Activated CD4-positive, alpha-beta memory T cell treated with anti-CD3 and anti-CD28 coated beads for 36 hours (primary cell): ENCODE measurements around the gene AKTIP. TPM values are rescaled to one million over a fixed set of nuclear protein-coding genes. Genes with fewer than 3 reads are reported as not detected.

Experiments
- CTCF ChIA-PET: fragments of 350-600 bp; sonication (Branson Sonifier 250); formaldehyde crosslinking; loops from one replicate; lab custom pipeline; 2021; ENCODE audit warnings: antibody characterized with exemption, inconsistent platforms; lab: Charles Lee
- POLR2A ChIA-PET: fragments of 350-600 bp; sonication (Branson Sonifier 250); formaldehyde crosslinking; loops from one replicate; lab custom pipeline; 2021; ENCODE audit warnings: antibody characterized with exemption; lab: Charles Lee
- DNase-seq: peaks from one replicate; pipeline ENCODE4 v3.0.0-alpha.2; 2020
- H3K27ac Mint-ChIP-seq: one replicate; pipeline ENCODE4 v1.8.0; 2021; ENCODE audit warnings: mixed read lengths
- H3K27me3 Mint-ChIP-seq: one replicate; pipeline ENCODE4 v1.8.0; 2021; ENCODE audit warnings: mixed read lengths
- H3K36me3 Mint-ChIP-seq: one replicate; pipeline ENCODE4 v1.8.0; 2021; ENCODE audit warnings: mixed read lengths
- H3K4me1 Mint-ChIP-seq: one replicate; pipeline ENCODE4 v1.8.0; 2021; ENCODE audit warnings: low read depth, mixed read lengths
- H3K4me3 Mint-ChIP-seq: one replicate; pipeline ENCODE4 v1.8.0; 2021; ENCODE audit warnings: mild to moderate bottlenecking, mixed read lengths
- H3K9me3 Mint-ChIP-seq: one replicate; pipeline ENCODE4 v1.8.0; 2021; ENCODE audit warnings: mixed read lengths
- intact Hi-C: fragments of 100-400 bp; cut with micrococcal nuclease; formaldehyde crosslinking; loops from one replicate; pipeline ENCODE4 v1.15.1; 2023
- total RNA-seq, 2 experiments: library from RNA; stranded (reverse); gene quantifications; one replicate each; pipeline ENCODE4 v1.2.3, GENCODE V29; 2021

Gene AKTIP
- total RNA-seq, 2 experiments from 2014 or later: 25.6 to 27.1 TPM

DNA sequence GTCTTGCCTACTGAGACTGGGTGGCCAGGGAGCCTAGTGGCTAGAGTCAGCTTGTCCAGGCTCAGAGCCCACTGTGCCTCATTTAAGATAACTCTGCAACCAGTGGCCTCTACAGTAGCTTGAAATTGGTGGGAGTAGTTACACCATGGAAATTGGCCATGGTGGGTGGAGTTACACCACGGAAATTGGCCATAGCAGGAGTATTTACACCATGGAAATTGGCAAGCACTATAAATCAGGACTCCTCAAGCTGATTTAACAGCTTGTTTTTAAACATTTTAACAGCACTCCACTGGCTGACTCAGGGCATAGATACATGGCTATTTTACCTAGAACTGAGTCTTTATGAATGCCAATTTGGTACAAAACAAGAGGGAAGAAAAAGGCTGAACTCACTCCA is 27.7 kb upstream of the AKTIP start:
- H3K36me3 Mint-ChIP-seq: no peaks in the 10 kb centered on the region
- no peaks in the 10 kb centered on the region for H3K9me3 Mint-ChIP-seq
- DNase-seq: no peak
- no peak overlapping the region for H3K4me3 Mint-ChIP-seq
- POLR2A ChIA-PET: no interaction called here
- H3K27ac Mint-ChIP-seq: no peak overlapping the region
- no peaks in the 10 kb centered on the region for H3K27me3 Mint-ChIP-seq
- CTCF ChIA-PET: interaction anchor here (1.2 to 2.0 kb wide), 2 partner anchors 19 to 22 kb away, joined by 3 to 7 read pairs; no protein-coding TSS in a partner anchor
- peaks cover 17% of the 10 kb centered on the region for H3K4me1 Mint-ChIP-seq
- intact Hi-C loops: no loop called here

- Mint-ChIP-seq H3K36me3 (no peaks in the 10 kb centered on the region), H3K9me3 (no peaks in the 10 kb centered on the region), H3K4me1 (peaks cover 10% of the 10 kb centered on the region), H3K27me3 (no peaks in the 10 kb centered on the region), H3K4me3 (no peak overlapping the region), H3K27ac (no peak overlapping the region)
- POLR2A ChIA-PET: no interaction called here
- CTCF ChIA-PET: interaction anchor here (1.2 to 2.0 kb wide), 2 partner anchors 20 to 21 kb away, joined by 3 to 7 read pairs; no protein-coding TSS in a partner anchor
- no peak for DNase-seq
- intact Hi-C loops: no loop called here
Measured at GRCh38 chr16:53530046-53530445, 27.0 kb upstream of the AKTIP start.

GRCh38 chr16:53529513-53529912 is 26.5 kb upstream of the AKTIP start:
- H3K9me3 Mint-ChIP-seq: no peaks in the 10 kb centered on the region

DNA sequence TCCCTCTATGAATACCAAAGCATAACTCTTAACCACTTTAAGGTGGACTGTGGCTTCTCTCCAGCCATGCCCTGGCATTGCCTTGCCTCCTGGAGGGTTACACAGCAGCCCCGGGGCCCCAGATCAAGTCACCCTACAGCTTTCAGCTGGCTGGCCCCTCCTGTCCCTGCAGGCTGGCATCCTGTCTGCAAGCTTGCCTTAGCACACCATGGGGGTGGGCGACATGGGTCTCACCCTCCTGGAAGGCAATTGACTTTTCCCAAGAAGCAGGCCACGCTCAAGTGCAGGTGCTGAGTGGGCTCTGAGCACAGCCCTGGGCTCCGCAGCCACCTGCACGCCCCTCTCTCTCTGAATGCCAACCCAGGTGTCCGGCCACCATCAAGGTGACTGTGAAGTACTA is 25.8 kb upstream of the AKTIP start:
- H3K27ac Mint-ChIP-seq: no peak overlapping the region
- intact Hi-C loops: no loop called here
- no peaks in the 10 kb centered on the region for H3K27me3 Mint-ChIP-seq
- H3K4me1 Mint-ChIP-seq: no peaks in the 10 kb centered on the region
- no peaks in the 10 kb centered on the region for H3K9me3 Mint-ChIP-seq
- no peak overlapping the region for H3K4me3 Mint-ChIP-seq
- DNase-seq: no peak
- CTCF ChIA-PET: no interaction called here
- H3K36me3 Mint-ChIP-seq: no peaks in the 10 kb centered on the region
- POLR2A ChIA-PET: no interaction called here

More at GRCh38 chr16:53529513-53529912, 26.5 kb upstream of the AKTIP start:
- intact Hi-C loops: no loop called here
- Mint-ChIP-seq H3K4me3 (no peak overlapping the region), H3K27me3 (no peaks in the 10 kb centered on the region), H3K36me3 (no peaks in the 10 kb centered on the region), H3K4me1 (peaks cover 6% of the 10 kb centered on the region), H3K27ac (no peak overlapping the region)
- DNase-seq: no peak
- CTCF ChIA-PET: interaction anchor here (1.2 to 2.0 kb wide), 2 partner anchors 21 kb away, joined by 3 to 7 read pairs; no protein-coding TSS in a partner anchor
- POLR2A ChIA-PET: no interaction called here

- no peaks in the 10 kb centered on the region for H3K27me3 Mint-ChIP-seq
- H3K36me3 Mint-ChIP-seq: no peaks in the 10 kb centered on the region
- CTCF ChIA-PET: no interaction called here
- no peak overlapping the region for H3K4me3 Mint-ChIP-seq
- no peak overlapping the region for H3K27ac Mint-ChIP-seq
- H3K9me3 Mint-ChIP-seq: no peaks in the 10 kb centered on the region
- POLR2A ChIA-PET: no interaction called here
- intact Hi-C loops: no loop called here
- no peak for DNase-seq
- peaks cover 11% of the 10 kb centered on the region for H3K4me1 Mint-ChIP-seq
Measured at GRCh38 chr16:53523971-53524548, 21.1 kb upstream of the AKTIP start.

DNA sequence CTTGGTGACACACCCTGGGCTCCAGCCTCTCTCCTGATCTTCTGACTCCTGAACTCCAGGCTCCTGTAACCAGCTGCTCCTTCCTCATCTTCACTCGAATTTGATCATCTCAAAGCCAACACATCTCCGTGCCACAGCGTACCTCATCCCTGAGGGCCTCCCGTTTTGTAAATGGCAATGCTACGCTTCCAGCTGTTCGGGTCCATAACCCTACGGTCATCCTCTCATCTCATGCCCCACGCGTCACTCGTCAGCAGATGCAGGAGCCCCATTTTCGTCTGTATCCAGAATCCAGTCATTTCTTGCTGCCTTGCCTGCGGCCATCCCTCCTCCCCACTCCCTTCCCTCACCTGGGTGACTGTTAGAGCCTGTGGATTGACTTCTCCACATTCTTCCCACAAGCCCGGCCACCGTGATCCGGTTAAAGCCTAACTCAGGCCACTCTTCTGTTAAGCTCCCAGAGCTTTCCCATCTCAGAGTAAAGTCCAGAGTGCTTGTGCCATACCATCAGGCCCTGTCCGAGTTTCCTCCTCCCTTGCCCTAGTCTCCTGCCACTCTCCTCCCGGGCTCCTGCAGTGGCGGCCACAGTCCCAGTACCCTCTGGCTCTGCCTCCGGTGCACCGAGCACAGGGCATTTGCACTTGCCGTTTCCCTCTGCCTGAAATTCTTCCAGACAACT is 20.3 kb upstream of the AKTIP start:
- no peaks in the 10 kb centered on the region for H3K27me3 Mint-ChIP-seq
- DNase-seq: no peak
- H3K4me1 Mint-ChIP-seq: peaks cover 19% of the 10 kb centered on the region
- no peak overlapping the region for H3K4me3 Mint-ChIP-seq
- POLR2A ChIA-PET: no interaction called here
- no peaks in the 10 kb centered on the region for H3K9me3 Mint-ChIP-seq
- H3K27ac Mint-ChIP-seq: no peak overlapping the region
- CTCF ChIA-PET: no interaction called here
- intact Hi-C loops: no loop called here
- H3K36me3 Mint-ChIP-seq: no peaks in the 10 kb centered on the region

DNA sequence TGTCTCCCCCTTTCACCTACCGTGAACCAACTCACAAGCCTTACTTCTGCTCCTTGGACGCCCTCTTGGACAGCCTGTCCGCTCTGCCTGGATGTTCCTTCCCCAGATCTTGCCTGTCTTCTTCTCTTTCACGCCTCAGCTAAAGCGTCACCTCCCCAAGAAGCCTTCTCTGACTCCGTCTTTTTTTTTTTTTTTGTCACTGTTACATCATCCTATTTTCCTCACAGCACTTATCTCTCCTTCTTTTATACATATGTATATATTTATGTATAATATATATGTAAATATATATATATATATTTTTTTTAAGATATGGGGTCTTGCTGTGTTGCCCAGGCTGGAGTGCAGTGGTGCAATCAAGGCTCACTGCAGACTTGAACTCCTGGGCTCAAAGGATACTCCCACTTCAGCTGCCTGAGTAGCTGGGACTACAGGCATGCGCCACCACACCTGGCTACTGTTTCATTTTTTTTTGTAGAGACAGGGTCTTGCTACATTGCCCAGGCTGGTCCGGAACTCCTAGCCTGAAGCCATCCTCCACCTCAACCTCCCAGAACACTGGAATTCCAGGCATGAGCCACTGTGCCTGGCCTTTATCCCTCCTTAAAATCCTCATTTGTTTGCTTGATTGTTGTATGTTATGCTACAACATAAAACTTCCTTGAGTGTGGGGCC is 16.5 kb upstream of the AKTIP start:
- H3K9me3 Mint-ChIP-seq: no peaks in the 10 kb centered on the region
- peaks cover 45% of the 10 kb centered on the region for H3K4me1 Mint-ChIP-seq
- H3K27me3 Mint-ChIP-seq: no peaks in the 10 kb centered on the region
- intact Hi-C loops: loop anchor here (1.0 kb wide), 1 partner anchor 62 kb away; no protein-coding TSS in a partner anchor
- DNase-seq: no peak
- H3K27ac Mint-ChIP-seq: peak overlapping the region; percentile 84
- CTCF ChIA-PET: interaction anchor here (0.7 to 1.5 kb wide), 3 partner anchors 9 to 177 kb away, joined by 4 to 6 read pairs (median 4); no protein-coding TSS in a partner anchor
- POLR2A ChIA-PET: interaction anchor here (1.9 to 3.3 kb wide), 2 partner anchors 15 to 16 kb away, joined by 10 to 15 read pairs; partner anchors contain the start of gene AKTIP
- H3K36me3 Mint-ChIP-seq: peaks cover 2% of the 10 kb centered on the region
- peak overlapping the region; percentile 73 for H3K4me3 Mint-ChIP-seq

DNA sequence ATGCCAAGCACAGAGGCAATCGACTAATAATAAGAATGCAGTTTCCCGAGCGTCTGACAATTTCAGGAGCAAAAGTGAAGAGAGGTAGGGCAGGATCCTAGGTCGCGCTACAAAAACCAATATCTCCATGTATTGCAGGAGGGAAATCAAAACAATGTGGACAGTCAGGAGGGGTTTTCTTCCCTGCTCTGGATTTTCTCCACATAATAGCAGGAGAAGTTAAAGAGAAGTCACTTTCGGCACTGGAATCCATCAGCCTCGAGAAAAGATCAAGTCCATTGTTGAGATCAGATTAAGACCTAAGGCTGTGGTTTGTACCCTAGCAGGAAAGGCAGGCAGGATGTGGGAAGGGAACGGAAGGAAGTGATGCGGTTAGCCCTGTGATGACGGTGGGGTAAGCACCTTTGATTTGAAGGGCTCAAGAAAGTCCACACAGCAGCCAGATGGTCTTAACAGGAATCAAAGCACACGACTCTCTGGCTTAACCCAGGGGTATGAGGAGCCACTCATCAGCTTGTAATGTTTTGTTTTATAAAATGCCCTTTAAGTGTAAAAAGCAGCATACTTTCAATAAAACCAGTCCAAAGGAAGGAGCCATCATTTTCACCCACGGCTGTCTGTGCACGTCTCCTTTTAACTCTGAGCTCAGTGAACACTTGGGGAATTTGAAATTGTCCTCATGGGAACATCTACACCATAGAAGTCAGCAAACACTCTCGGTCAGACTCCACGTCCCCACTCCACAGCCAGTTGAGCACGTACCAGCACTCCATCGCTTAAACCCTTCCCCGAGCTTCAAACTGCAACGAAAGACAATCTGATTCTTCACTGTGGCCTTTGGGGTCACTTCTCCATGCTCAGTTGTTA is 15.8 kb upstream of the AKTIP start:
- H3K36me3 Mint-ChIP-seq: peaks cover 4% of the 10 kb centered on the region
- peak overlapping the region; percentile 84 for H3K27ac Mint-ChIP-seq
- peaks cover 46% of the 10 kb centered on the region for H3K4me1 Mint-ChIP-seq
- H3K4me3 Mint-ChIP-seq: peak overlapping the region; percentile 73
- POLR2A ChIA-PET: interaction anchor here (1.9 to 3.3 kb wide), 2 partner anchors 15 to 16 kb away, joined by 10 to 15 read pairs; partner anchors contain the start of gene AKTIP
- CTCF ChIA-PET: interaction anchor here (0.7 to 1.7 kb wide), 4 partner anchors 9 to 178 kb away, joined by 4 to 7 read pairs (median 5); no protein-coding TSS in a partner anchor
- intact Hi-C loops: loop anchor here (1.0 kb wide), 3 partner anchors 15 to 61 kb away; partner anchors contain the start of gene AKTIP
- H3K27me3 Mint-ChIP-seq: no peaks in the 10 kb centered on the region
- peak; percentile 92 for DNase-seq
- no peaks in the 10 kb centered on the region for H3K9me3 Mint-ChIP-seq

- Mint-ChIP-seq H3K9me3 (no peaks in the 10 kb centered on the region), H3K27ac (peak overlapping the region; percentile 68), H3K27me3 (no peaks in the 10 kb centered on the region), H3K4me1 (peaks cover 46% of the 10 kb centered on the region), H3K4me3 (peak overlapping the region; percentile 34), H3K36me3 (peaks cover 4% of the 10 kb centered on the region)
- intact Hi-C loops: loop anchor here (1.0 kb wide), 2 partner anchors 15 to 17 kb away; partner anchors contain the start of gene AKTIP
- CTCF ChIA-PET: interaction anchor here (1.7 kb wide), 1 partner anchor 32 kb away, joined by 7 read pairs; no protein-coding TSS in a partner anchor
- DNase-seq: no peak
- POLR2A ChIA-PET: interaction anchor here (1.9 to 3.3 kb wide), 2 partner anchors 14 to 17 kb away, joined by 10 to 15 read pairs; partner anchors contain the start of gene AKTIP
Measured at GRCh38 chr16:53517851-53518250, 14.8 kb upstream of the AKTIP start.

DNA sequence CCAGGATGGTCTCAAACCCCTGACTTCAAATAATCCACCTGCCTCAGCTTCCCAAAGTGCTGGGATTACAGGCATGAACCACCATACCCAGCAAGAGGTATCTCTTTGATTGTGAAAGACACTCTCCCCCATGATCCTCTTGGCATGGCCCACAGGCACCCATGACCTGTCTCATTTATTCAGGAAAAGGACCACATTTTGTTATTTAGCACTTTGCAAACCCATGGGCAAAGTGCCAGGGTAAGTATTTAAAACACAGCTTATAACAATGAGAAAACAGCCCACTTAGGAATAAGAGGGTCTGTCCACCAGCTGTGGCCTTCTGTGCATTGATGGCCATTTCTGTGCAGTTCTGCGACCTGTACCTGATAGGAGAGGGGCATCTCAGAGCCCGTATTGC is 12.8 kb upstream of the AKTIP start:
- ChIA-PET POLR2A (interaction anchor here (0.8 kb wide), 1 partner anchor 12 kb away, joined by 3 read pairs; no protein-coding TSS in a partner anchor), CTCF (interaction anchor here (1.2 kb wide), 1 partner anchor 34 kb away, joined by 3 read pairs; no protein-coding TSS in a partner anchor)
- Mint-ChIP-seq H3K27me3 (no peaks in the 10 kb centered on the region), H3K27ac (no peak overlapping the region), H3K9me3 (no peaks in the 10 kb centered on the region), H3K4me1 (peaks cover 50% of the 10 kb centered on the region), H3K36me3 (peaks cover 4% of the 10 kb centered on the region), H3K4me3 (no peak overlapping the region)
- no peak for DNase-seq
- intact Hi-C loops: no loop called here

GRCh38 chr16:53515259-53515658 is 12.2 kb upstream of the AKTIP start:
- H3K4me1 Mint-ChIP-seq: peaks cover 54% of the 10 kb centered on the region
- H3K27me3 Mint-ChIP-seq: no peaks in the 10 kb centered on the region
- intact Hi-C loops: no loop called here
- peaks cover 4% of the 10 kb centered on the region for H3K36me3 Mint-ChIP-seq
- ChIA-PET CTCF (interaction anchor here (0.6 to 1.2 kb wide), 2 partner anchors 17 to 34 kb away, joined by 3 read pairs; no protein-coding TSS in a partner anchor), POLR2A (interaction anchor here (0.8 kb wide), 1 partner anchor 11 kb away, joined by 3 read pairs; no protein-coding TSS in a partner anchor)
- DNase-seq: no peak
- H3K9me3 Mint-ChIP-seq: no peaks in the 10 kb centered on the region
- H3K27ac Mint-ChIP-seq: no peak overlapping the region
- H3K4me3 Mint-ChIP-seq: no peak overlapping the region
